Femur (tissue), 1 donor: ENCODE measurements around the gene GSX2.
"Not testable (repeated sequence)": the region's sequence is repeated elsewhere in the genome, so short reads cannot be mapped to it uniquely, and the experiment has no call there.

ENCODE experiments used
- DNase-seq: peaks from one replicate; pipeline ENCODE4 v3.0.0-alpha.2; 2017

GSX2 gene

GRCh38 chr4:54107951-54108748 is 8.2 kb downstream of the GSX2 start:
- DNase-seq, result no peak

GRCh38 chr4:54109241-54110018 is 9.5 kb downstream of the GSX2 start:
- no peak for DNase-seq

GRCh38 chr4:54110019-54110416 is 10.1 kb downstream of the GSX2 start:
- DNase-seq, result no peak

- DNase-seq, result not testable (repeated sequence)
These were observed 13.2 kb downstream of the GSX2 start for GRCh38 chr4:54113206-54113605.

- DNase-seq, result not testable (repeated sequence)
These were observed 16.3 kb downstream of the GSX2 start for GRCh38 chr4:54116246-54116645.

GRCh38 chr4:54118850-54119589 is 19.1 kb downstream of the GSX2 start:
- no peak for DNase-seq

GRCh38 chr4:54120518-54120917 is 20.6 kb downstream of the GSX2 start:
- no peak for DNase-seq

- DNase-seq, result no peak
These were observed 27.7 kb downstream of the GSX2 start for GRCh38 chr4:54127660-54128059.

GRCh38 chr4:54128694-54129093 is 28.7 kb downstream of the GSX2 start:
- DNase-seq, result not testable (repeated sequence)

GRCh38 chr4:54139332-54139731 is 39.4 kb downstream of the GSX2 start:
- no peak for DNase-seq

- no peak for DNase-seq
These were observed 40.3 kb downstream of the GSX2 start for GRCh38 chr4:54140287-54140686.

- DNase-seq, result no peak
These were observed 44.2 kb downstream of the GSX2 start for GRCh38 chr4:54144199-54144598.

DNA sequence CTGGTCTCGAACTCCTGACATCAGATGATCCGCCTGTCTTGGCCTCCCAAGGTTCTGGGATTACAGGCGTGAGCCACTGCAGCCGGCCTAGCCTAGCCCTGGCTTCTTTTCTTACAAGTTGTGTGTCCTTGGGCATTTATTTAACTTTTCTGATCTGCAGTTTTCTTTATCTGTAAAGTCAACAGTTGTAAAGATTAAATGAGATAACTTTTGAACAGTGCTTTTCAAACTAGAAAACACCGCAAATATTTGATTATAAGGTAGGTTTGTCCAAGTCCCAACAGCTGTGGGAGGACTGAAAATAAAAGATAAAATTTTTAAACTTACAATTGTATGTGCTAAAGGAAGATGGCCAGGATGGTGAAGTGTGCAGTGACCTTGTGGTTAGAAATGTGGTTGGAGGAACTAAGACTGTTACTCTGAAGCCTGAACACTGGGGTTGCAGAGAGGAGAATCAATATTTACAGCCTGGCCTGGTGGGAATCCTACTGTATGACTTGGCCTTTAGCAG is 44.8 kb downstream of the GSX2 start:
- no peak for DNase-seq

DNA sequence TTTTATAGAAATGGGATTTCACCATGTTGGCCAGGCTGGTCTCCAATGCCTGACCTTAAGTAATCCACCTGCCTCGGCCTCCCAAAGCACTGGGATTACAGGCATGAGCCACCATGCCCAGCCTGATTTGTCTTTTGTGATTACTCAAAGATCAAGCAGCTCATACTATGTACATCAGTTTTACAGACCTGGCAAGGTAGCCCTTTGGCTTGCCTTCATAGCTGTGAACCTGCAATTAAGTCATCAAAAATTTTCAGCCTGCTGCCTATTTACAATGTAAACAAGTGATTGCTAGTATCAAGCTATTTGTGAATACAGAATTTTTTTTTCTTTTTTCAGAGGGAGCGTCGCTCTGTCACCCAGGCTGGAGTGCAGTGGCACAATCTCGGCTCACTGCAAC is 46.2 kb downstream of the GSX2 start:
- no peak for DNase-seq

GRCh38 chr4:54149323-54149722 is 49.4 kb downstream of the GSX2 start:
- DNase-seq, result no peak
